ENCODE data around the gene CDC42BPB.

CDC42BPB gene

GRCh38 chr14:102901633-102902032 is 155.7 kb downstream of the CDC42BPB start:
- H4K20me1 ChIP-seq (ENCODE audit: control insufficient read depth, insufficient read depth, low read depth, low read length): peaks cover 20% of the 10 kb centered on the region
- peaks cover 46% of the 10 kb centered on the region for H3K4me1 ChIP-seq (ENCODE audit: control insufficient read depth, low read length)
- H3K27ac ChIP-seq (ENCODE audit: low read depth, low read length): peak overlapping the region; percentile 69
- no peaks in the 10 kb centered on the region for H3K27me3 ChIP-seq (ENCODE audit: control insufficient read depth, low read length)
- H3K36me3 ChIP-seq (ENCODE audit: control insufficient read depth, low read length): peaks cover 29% of the 10 kb centered on the region
- H3K9me2 ChIP-seq (replicated peaks; ENCODE audit: control insufficient read depth, low read length): no peaks in the 10 kb centered on the region
- H3K4me2 ChIP-seq (ENCODE audit: low read length): peak overlapping the region; percentile 76
- no peaks in the 10 kb centered on the region for H3K79me2 ChIP-seq (ENCODE audit: control insufficient read depth, low read length)
- H3K4me3 ChIP-seq (ENCODE audit: low read length): peak overlapping the region; percentile 60
- H3F3A ChIP-seq (ENCODE audit: control insufficient read depth, insufficient read depth): peaks cover 16% of the 10 kb centered on the region
- no peaks in the 10 kb centered on the region for H3K9me3 ChIP-seq (ENCODE audit: control insufficient read depth, insufficient read depth, low read length)
- TF ChIP-seq EZH2phosphoT487 (IDR thresholded peaks at IDR 0.05; ENCODE audit: borderline replicate concordance, low read length) (no peak), CTCF (IDR thresholded peaks at IDR 0.05; ENCODE audit: low read depth, low read length, poor library complexity, severe bottlenecking) (no peak)

GRCh38 chr14:102900631-102901571 is 156.4 kb downstream of the CDC42BPB start:
- Histone ChIP-seq H3K4me3 (ENCODE audit: low read length) (peak overlapping the region; percentile 60), H4K20me1 (ENCODE audit: control insufficient read depth, insufficient read depth, low read depth, low read length) (peaks cover 20% of the 10 kb centered on the region), H3F3A (ENCODE audit: control insufficient read depth, insufficient read depth) (peaks cover 12% of the 10 kb centered on the region), H3K27me3 (ENCODE audit: control insufficient read depth, low read length) (no peaks in the 10 kb centered on the region), H3K9me3 (ENCODE audit: control insufficient read depth, insufficient read depth, low read length) (no peaks in the 10 kb centered on the region), H3K79me2 (ENCODE audit: control insufficient read depth, low read length) (no peaks in the 10 kb centered on the region), H3K36me3 (ENCODE audit: control insufficient read depth, low read length) (peaks cover 26% of the 10 kb centered on the region), H3K4me2 (ENCODE audit: low read length) (peak overlapping the region; percentile 76), H3K27ac (ENCODE audit: low read depth, low read length) (peak overlapping the region; percentile 69), H3K9me2 (replicated peaks; ENCODE audit: control insufficient read depth, low read length) (no peaks in the 10 kb centered on the region), H3K4me1 (ENCODE audit: control insufficient read depth, low read length) (peaks cover 46% of the 10 kb centered on the region)
- no peak for TF ChIP-seq CTCF (IDR thresholded peaks at IDR 0.05; ENCODE audit: low read depth, low read length, poor library complexity, severe bottlenecking)
- no peak for TF ChIP-seq EZH2phosphoT487 (IDR thresholded peaks at IDR 0.05; ENCODE audit: borderline replicate concordance, low read length)

GRCh38 chr14:102899516-102899900 is 157.8 kb downstream of the CDC42BPB start:
- Histone ChIP-seq H3K27ac (ENCODE audit: low read depth, low read length) (no peak overlapping the region), H3K79me2 (ENCODE audit: control insufficient read depth, low read length) (no peaks in the 10 kb centered on the region), H3K9me3 (ENCODE audit: control insufficient read depth, insufficient read depth, low read length) (no peaks in the 10 kb centered on the region), H3K27me3 (ENCODE audit: control insufficient read depth, low read length) (no peaks in the 10 kb centered on the region), H3K9me2 (replicated peaks; ENCODE audit: control insufficient read depth, low read length) (no peaks in the 10 kb centered on the region), H3K4me3 (ENCODE audit: low read length) (no peak overlapping the region), H3K4me1 (ENCODE audit: control insufficient read depth, low read length) (peaks cover 46% of the 10 kb centered on the region), H3K4me2 (ENCODE audit: low read length) (no peak overlapping the region), H4K20me1 (ENCODE audit: control insufficient read depth, insufficient read depth, low read depth, low read length) (peaks cover 20% of the 10 kb centered on the region), H3K36me3 (ENCODE audit: control insufficient read depth, low read length) (peaks cover 20% of the 10 kb centered on the region), H3F3A (ENCODE audit: control insufficient read depth, insufficient read depth) (peaks cover 11% of the 10 kb centered on the region)
- TF ChIP-seq CTCF (IDR thresholded peaks at IDR 0.05; ENCODE audit: low read depth, low read length, poor library complexity, severe bottlenecking): no peak
- TF ChIP-seq EZH2phosphoT487 (IDR thresholded peaks at IDR 0.05; ENCODE audit: borderline replicate concordance, low read length): no peak

All from DOHH2 (cell line).